Stimulated activated CD4-positive, alpha-beta T cell treated with anti-CD3 and anti-CD28 coated beads, Interleukin-15, amount 100 ng/mL, for 48 hours (primary cell): Measurements from ENCODE around the gene THSD1.
"Not testable (repeated sequence)": the region's sequence is repeated elsewhere in the genome, so short reads cannot be mapped to it uniquely, and the experiment has no call there.

Source experiments
- DNase-seq, 2 donors: peaks; one replicate each; pipeline ENCODE4 v3.0.0-alpha.2; 2020; ENCODE audit warnings: low read depth in 2 of 2

THSD1 gene

DNA sequence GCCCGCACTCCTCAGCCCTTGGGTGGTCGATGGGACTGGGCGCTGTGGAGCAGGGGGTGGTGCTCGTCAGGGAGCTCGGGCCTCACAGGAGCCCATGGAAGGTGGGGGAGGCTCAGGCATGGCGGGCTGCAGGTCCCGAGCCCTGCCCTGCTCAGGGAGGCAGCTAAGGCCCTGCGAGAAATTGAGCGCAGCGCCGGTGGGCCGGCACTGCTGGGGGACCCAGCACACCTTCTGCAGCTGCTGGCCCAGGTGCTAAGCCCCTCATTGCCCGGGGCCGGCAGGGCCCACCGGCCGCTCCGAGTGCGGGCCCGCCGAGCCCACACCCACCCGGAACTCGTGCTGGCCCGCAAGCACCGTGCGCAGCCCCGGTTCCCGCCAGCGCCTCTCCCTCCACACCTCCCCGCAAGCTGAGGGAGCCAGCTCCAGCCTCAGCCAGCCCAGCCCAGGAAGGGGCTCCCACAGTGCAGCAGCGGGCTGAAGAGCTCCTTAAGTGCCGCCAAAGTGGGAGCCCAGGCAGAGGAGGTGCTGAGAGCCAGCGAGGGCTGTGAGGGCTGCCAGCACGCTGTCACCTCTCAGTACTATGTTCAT lies 2.2 kb upstream of the THSD1 start:
- DNase-seq = not testable (repeated sequence)

- not testable (repeated sequence) for DNase-seq
Measured at GRCh38 chr13:52407436-52407835, 1.5 kb upstream of the THSD1 start.

- DNase-seq = no peak
Measured at GRCh38 chr13:52406629-52407028, 657 bp upstream of the THSD1 start.

- no peak for DNase-seq
Measured at GRCh38 chr13:52405369-52405766, 604 bp downstream of the THSD1 start.

- no peak for DNase-seq
Measured at GRCh38 chr13:52399708-52400107, 6.3 kb downstream of the THSD1 start.

GRCh38 chr13:52399046-52399445 lies 6.9 kb downstream of the THSD1 start:
- DNase-seq = no peak

- no peak for DNase-seq
Measured at GRCh38 chr13:52395704-52396103, 10.3 kb downstream of the THSD1 start.

DNA sequence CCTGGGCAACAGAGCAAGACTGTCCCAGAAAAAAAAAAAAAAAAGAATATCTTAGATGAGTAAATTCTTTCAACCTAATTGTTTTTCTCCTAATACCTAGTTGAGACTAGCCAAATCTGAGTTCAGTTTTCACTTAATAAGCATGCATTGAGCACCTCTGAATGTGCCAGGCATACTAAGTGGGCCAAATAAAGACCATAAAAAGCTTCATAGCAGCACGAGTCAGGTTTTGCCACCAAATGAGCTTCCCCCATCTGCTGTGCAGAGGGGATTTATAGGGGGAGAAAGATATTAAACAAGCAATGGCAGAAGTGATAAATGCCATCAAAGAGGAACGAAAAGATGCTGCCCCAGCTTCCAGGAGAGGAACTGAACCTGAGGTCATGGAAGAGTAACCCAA lies 11.4 kb downstream of the THSD1 start:
- DNase-seq = no peak

DNA sequence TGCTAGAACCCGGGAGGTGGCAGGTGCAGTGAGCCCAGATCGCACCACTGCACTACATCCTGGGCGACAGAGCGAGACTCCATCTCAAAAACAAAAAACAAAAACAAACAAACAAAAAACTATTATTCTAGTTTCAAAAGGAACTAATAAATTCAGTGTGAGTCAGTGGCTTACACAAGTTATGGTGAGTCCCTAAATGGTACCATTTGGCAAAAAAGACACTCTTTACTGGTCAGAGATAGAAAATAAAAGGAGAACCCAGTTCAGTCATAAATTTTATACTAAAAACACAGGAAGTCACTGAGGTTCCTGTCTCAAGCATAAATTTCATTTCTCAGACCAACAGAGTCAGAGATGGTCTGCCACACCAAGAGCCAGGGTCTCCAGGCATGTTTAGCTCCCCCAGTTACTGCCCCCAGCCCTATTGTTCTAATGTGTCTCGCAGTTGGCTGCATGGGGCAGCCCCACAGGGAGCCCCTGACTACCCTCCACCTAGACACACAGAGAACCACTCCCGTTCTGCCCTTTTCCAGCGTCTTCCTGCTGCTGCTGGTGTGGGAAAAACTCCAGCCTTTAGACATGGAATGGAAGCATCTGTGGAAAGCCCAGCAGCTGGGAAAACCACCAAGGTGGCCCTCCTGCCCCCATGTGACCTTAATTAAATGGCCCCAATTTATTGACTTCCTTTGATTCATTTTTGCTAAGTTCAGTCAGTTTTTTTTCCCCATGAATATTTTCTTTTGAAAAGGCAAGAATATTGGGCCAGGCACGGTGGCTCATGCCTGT lies 12.2 kb downstream of the THSD1 start:
- no peak for DNase-seq

DNA sequence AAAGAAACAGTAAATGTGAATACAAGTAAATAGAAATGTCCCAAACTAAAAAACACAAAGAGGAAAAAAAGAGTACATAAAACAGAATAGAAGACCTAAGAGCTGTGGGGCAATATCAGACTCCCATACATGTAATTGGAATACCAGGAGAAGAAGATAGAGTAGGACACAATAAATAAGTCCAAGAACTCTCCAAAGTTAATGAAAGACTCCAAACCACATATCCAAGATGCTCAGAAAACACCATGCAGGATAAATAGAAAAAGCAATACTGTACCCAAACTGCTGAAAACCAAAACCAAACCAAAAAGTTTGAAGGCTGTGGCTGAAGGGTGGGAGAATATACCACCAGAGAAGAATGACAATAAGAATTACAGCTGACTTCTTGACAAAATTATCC lies 18.3 kb downstream of the THSD1 start:
- no peak for DNase-seq

DNA sequence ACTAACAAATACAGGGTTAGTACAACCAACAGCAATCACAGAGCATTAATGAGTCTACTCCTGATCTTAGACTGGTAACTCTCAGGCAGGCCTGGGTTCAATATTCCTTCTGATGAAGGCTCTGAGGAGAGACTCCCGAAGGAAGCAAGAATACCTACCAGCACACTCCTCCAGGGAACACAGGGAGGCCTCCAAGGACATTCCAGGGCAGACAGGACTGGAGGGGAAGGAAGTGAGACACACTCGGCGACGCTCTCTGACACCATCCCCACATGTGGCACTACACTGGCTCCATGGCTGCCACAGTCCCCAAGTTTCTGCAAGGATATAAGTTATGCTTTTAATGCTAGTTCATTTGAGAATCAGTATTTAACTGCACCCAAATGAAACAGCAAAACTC lies 20.1 kb downstream of the THSD1 start:
- no peak for DNase-seq

DNA sequence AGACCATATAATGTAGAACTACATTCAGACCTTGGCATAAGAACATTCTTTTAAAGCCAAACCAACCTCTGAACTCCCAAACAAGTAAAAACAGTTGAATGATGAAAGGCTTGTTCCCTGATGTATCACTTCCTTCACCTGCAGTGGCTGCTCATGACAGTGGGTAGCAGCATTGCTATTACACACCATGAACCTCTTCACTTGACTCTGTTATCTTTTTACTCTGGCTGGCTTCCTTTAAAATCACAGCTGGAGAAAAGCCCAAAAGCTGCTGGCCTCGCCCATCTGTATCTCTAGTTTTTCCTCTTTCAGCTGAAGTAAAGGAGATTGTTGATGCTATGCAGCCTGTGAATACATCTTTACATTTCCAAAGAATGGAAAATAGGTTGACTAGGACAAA lies 22.6 kb downstream of the THSD1 start:
- no peak for DNase-seq

DNA sequence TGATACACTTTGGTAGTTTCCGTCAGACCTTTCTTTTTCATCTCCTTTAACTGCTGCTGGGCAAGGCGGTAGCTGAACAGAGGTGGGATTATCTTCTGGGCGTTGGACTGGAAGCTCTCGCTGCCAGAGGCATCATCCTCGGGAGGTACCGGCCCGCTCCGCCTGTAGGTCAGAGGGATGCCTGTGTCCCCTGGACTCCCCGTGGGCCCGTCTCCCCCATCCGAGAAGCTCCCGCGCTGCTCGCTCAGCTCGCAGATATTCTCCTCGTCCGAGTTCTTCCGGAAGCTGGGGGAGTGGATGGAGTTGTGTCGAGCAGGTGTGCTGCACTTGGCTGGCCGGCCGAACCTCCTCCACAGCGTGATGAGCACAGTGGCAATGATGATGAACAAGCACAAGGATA lies 27.7 kb downstream of the THSD1 start:
- DNase-seq = no peak

DNA sequence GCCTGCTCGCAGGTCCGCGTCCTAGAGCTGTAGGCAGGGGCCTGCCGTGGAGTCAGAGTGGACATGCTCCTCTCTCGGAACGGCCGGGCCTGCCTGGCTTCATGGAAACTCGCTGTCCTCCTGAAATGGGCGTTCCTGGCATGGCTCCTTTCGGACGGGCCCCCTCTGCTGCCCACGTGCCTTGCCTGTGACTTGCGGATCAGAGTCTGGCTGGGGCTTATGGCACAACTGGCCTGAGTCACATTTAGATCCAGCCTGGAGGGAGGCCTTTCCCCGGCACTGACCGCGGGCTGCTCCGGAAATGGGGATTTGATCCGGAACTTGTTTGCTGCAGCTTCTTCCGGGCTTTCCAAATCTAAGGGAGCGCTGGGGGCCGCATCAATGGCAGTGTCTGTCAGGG lies 28.1 kb downstream of the THSD1 start:
- no peak for DNase-seq

- DNase-seq = no peak
Measured at GRCh38 chr13:52374873-52375411, 31.0 kb downstream of the THSD1 start.

DNA sequence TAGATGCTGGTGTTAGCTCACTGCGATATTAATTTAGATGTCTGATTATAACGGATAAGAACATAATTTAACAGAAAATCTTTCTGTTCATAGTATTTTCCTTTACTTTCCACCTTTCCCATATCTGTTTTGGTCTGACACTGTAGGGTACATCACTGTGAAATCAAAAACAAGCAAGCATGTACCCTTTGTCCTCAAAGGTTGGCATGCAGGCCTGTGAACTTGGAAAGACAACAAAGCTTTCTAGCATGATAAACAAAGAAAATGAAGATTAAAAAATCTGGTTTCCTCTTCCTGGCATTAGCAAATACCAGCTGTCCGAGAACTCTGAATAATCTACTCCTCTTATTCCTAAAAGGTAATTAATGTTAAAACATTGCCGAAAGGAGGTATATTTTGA lies 31.6 kb downstream of the THSD1 start:
- DNase-seq = no peak

DNA sequence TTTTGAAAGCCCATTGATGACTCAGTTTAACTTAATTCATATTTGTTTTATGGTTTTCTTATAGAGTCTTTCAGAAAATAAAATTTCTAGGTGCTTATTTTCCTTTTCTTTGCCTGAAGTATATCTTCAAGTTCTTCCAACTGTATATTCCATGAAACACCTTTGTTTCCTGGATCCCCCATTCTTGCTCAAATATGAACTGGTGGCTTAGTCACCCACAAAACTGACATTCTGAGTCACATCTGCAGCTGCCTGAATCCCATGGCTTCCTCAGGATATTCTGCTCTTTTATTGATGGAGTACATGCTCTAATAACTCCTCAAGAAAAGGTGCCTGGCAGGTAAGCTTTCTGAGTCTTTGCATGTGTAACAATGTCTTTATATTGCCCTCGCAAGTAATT lies 32.7 kb downstream of the THSD1 start:
- not testable (repeated sequence) for DNase-seq

DNA sequence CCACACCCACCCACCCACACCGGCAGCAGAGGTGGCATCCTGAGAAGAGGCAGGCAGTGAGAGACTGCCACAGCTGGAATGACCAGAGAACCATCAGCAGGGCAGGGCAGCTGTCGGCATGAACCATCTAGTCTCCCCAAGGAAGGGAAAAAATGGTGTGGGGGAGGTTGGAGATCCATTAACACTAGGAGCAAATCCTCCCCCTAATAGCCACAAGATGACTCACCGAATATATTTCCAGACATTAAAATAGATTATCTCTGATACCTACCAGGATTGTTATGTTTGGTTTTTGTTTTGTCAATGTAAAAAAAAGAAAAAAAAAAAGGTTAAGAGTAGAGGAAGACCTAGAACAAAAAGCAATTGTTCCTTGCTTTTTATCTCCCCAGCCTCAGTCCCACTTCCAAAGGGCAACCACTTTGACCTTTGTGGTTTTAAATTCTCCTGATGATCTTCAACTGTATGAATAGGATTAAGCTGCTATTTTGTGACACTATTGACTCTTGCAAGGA lies 34.2 kb downstream of the THSD1 start:
- DNase-seq = no peak

DNA sequence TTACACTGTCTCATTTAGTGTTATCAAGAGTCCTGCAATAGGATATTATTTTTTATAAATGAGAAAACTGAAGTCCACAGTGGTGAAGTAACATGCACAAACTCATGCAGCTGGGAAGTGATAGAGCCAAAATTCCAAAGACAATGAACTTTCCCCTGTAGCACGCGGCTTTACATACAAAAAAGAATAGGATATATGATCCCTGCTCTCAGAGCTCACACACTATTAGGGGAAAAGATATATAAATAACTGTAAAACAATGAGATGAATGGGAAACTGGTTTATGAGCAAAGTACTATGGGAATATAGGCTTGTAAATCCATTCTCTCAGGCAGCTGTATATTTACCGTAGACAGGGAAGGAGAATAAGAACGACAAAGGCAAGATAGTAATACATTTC lies 39.7 kb downstream of the THSD1 start:
- DNase-seq = no peak

GRCh38 chr13:52362169-52362887 lies 43.6 kb downstream of the THSD1 start:
- not testable (repeated sequence) for DNase-seq

- DNase-seq = no peak
Measured at GRCh38 chr13:52361225-52361624, 44.7 kb downstream of the THSD1 start.

- DNase-seq = no peak
Measured at GRCh38 chr13:52359534-52359933, 46.4 kb downstream of the THSD1 start.

GRCh38 chr13:52356327-52356726 lies 49.6 kb downstream of the THSD1 start:
- DNase-seq = no peak
